NOMO-1 (cell line): ENCODE data around the gene ACBD6.

Source experiments
- DNase-seq, 2 experiments: peaks; one replicate each; lab custom pipeline; 2025; ENCODE audit not compliant: unreplicated experiment in 2 of 2; lab: John Stamatoyannopoulos, UW

Gene ACBD6

GRCh38 chr1:180311011-180311730, 191.2 kb downstream of the ACBD6 start:
- DNase-seq: no peak

GRCh38 chr1:180310095-180310494, 192.3 kb downstream of the ACBD6 start:
- DNase-seq: no peak

DNA sequence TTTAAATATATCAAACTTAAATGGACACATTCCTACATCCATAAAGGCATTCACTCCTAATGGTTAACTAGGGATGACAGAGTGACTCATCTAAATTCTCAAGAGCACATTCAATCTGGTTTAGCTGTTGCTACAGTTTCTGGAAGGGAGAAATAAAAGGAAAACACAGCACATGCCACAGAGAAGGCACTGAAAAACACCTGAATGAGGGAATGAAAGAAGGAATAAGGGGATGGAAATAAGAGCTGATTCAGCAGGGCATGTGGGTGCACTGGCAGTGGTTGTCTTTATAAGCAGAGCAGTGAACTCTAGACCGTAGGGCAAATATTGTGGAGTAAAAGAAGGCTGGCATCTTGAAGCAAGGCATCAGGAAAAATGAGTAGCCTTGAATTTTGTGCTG, 193.0 kb downstream of the ACBD6 start:
- DNase-seq: no peak

GRCh38 chr1:180301135-180301742, 201.1 kb downstream of the ACBD6 start:
- no peak for DNase-seq

GRCh38 chr1:180299479-180300221, 202.7 kb downstream of the ACBD6 start:
- no peak for DNase-seq

DNA sequence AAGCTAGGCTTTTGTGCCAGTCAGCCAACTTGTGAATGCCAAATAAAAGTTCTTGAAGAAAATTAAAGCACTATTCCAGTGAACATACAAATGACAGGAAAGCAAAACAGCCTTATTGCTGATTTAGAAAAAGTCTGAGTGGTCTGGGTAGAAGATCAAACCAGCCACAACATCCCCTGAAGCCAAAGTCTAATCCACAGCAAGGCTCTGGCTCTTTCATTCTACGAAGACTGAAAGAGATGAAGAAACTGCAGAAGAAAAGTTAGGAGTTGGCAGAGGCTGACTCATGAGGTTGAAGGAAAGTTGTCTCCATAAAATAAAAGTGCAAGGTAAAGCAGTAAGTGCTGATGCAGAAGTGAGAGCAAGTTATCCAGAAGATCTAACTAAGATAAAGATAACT, 206.4 kb downstream of the ACBD6 start:
- no peak for DNase-seq

DNA sequence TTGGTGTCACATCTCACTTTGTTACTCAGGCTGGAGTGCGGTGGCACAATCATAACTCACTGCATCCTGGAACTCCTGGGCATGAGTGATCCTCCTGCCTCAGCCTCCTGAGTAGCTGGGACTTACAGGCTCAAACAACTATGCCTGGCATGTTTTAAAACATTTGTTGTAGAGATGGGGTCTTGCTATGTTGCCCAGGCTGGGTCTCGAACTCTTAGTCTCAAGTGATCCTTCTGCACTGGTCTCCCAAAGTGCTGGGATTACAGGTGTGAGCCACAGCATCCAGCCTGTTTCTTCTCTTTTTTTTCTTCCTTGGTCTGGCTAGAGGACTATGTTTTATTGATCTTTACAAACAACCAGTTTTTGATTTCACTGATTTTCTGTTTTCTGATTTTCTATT, 207.7 kb downstream of the ACBD6 start:
- no peak for DNase-seq

- no peak for DNase-seq
These were observed 211.4 kb downstream of the ACBD6 start for GRCh38 chr1:180291004-180291403.

DNA sequence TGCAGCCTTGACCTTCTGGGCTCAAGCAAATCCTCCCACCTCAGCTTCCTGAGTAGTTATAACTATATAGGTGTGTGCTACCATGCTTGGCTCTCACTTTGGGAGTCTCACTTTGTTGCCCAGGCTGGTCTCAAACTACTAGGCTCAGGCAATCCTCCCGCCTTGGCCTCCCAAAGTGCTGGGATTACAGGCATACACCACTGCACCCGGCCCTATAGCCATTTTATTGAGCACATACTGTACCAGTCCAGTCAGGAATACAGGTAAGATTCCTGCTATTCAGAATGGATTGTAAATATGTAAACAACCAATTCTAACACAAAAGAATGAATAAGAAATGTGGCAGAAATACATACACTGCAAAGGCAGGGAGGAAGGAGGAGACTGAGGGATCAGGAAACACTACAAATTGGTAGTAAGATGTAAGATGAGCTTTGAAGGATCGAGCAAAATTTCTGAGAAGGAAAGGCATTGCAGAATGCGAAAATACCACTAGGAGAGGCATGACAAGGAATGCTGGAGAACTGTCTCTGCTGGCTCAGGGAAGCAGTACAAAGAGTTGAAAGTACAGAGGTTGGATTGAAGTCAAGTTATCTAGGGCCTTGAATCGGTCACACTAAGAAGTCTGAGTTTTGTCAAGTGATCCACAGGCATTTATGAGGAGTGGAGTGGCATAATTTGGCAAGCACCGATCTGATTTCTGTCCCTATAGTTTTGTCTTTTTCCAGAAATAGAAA, 211.9 kb downstream of the ACBD6 start:
- no peak for DNase-seq

DNA sequence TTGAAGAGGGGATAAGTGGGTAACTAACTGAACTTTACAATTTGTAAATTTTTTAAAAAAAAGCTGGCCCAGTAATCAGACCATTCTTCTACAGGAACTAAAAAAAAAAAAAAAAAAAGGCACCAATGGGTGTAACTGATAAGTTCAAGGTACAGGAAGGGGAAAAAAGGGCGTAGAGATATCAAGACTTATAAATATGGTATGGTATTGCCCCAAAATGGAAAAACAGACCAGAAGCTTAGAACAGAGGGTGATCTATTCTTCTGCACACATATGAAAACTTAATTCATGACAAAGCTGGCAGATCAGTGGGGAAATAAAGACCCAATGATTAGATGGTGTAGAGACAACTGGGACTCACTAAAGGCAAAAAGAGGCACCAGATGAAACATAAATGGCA, 213.4 kb downstream of the ACBD6 start:
- no peak for DNase-seq

GRCh38 chr1:180287988-180288705, 214.2 kb downstream of the ACBD6 start:
- DNase-seq: no peak

- no peak for DNase-seq
These were observed 216.0 kb downstream of the ACBD6 start for GRCh38 chr1:180286417-180286816.

DNA sequence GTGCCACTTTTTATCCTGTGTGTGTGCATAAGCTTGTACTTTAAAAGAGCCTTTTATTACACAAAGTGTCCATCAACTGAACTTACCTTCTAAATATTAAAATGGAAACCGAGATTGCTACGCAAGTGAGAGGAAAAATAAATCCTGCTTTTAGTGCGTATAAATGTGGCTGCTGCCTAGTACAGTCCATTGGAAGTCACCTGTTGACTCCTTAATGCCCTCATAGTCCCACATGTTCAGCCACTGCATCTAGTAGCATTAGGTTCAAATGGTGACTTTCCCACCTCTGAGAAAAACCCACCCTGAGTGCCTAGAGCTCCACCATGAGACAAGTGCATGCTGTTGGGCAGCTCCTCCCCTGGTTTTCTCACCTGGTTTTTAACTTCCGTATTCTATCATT, 219.3 kb downstream of the ACBD6 start:
- no peak for DNase-seq

GRCh38 chr1:180282401-180283044, 219.9 kb downstream of the ACBD6 start:
- no peak for DNase-seq

DNA sequence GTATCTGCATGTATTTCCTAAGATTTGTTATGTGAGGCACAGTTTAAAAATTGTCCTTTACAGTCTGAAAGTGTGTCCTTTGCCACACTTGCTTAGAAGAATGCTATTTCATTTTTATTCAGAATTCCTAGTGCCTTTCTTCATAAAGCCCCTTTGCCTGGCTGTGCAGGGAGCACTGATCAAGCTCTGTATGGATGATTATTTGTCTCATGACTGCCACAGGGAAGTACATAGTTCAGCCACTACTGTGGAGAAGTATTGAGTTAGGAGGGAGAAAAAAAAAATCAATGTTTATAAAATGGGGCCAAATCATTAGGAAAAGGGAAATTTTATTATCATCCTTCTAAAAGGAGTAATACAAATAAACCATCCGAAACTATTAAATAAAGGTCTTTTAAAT, 220.9 kb downstream of the ACBD6 start:
- DNase-seq: no peak

DNA sequence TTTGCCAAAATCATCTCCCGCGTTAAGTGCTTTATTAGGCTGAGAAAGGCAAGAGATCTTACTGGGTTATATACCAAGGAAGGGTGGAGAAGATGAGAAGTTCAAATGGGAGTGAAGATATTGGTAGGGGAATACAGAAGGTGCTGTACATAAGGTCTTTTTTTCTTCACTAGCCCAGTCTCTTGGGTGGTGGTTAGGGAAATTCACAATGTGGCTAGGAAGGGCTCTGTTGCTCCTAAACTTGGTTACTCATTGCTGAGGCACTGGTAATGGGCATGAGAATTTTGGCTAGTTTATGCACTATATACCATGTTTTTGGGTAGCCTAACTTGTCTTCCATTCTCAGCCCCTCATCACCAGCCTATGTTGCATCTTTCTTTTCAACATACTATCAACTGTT, 221.8 kb downstream of the ACBD6 start:
- no peak for DNase-seq

DNA sequence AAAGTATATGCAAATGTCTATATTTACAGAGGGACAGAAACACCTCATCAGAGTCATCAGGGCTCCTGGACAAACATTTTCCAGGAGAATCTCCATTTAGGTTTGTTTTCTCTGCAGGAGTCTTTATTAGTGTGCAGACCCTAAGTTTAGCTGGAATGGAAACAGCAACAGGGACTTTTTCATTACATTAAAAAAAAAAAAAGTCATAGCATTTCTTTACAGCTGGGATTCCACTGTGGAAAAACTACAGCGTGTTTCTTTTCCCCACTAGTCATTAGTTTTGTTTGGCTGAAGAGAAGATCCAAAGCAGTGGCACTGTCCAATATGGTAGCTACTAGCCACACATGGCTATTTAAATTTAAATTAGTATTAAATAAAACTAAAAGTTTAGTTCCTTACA, 222.7 kb downstream of the ACBD6 start:
- DNase-seq: no peak

- peak; percentile 89 to 91 for DNase-seq
These were observed 223.6 kb downstream of the ACBD6 start for GRCh38 chr1:180278596-180279395.

GRCh38 chr1:180278194-180278515, 224.2 kb downstream of the ACBD6 start:
- no peak for DNase-seq
